ENCODE measurements around the gene SLC35F1.

Gene SLC35F1

GRCh38 chr6:118165500-118165899 is 258.4 kb downstream of the SLC35F1 start:
- H3K9ac ChIP-seq (ENCODE audit: low read depth, low read length) = no peak overlapping the region
- H3K27me3 ChIP-seq (ENCODE audit: insufficient read depth, low read length, poor library complexity) = no peaks in the 10 kb centered on the region
- H3K4me3 ChIP-seq (ENCODE audit: low read depth in 1 of 2, low read length in 2 of 2) = no peak overlapping the region
- DNase-seq (no peak), ATAC-seq (ENCODE audit: insufficient read depth, low read depth) (no peak)
- H3K4me2 ChIP-seq (ENCODE audit: insufficient read depth, low read length) = no peak overlapping the region
- H3K9me3 ChIP-seq (ENCODE audit: insufficient read depth, low read length, severe bottlenecking) = no peaks in the 10 kb centered on the region
- no peaks in the 10 kb centered on the region for H4K20me1 ChIP-seq (ENCODE audit: insufficient read depth, low read length)
- H3K27ac ChIP-seq (ENCODE audit: low read length) = no peak overlapping the region
- TF ChIP-seq CTCF (IDR thresholded peaks at IDR 0.05; ENCODE audit: borderline replicate concordance, extremely low read depth, low read length, poor library complexity, severe bottlenecking) (no peak), EZH2 (IDR thresholded peaks at IDR 0.05; ENCODE audit: borderline replicate concordance, low read depth, low read length, severe bottlenecking) (no peak)
- no peaks in the 10 kb centered on the region for H3K4me1 ChIP-seq (ENCODE audit: insufficient read depth, low read length)
- no peak overlapping the region for H2AFZ ChIP-seq (ENCODE audit: low read depth, low read length)
- no peaks in the 10 kb centered on the region for H3K79me2 ChIP-seq (ENCODE audit: insufficient read depth, low read length)
- H3K36me3 ChIP-seq (ENCODE audit: insufficient read depth, low read length) = no peaks in the 10 kb centered on the region

GRCh38 chr6:118168421-118168820 is 261.4 kb downstream of the SLC35F1 start:
- H3K4me3 ChIP-seq (ENCODE audit: low read depth in 1 of 2, low read length in 2 of 2) = no peak overlapping the region
- H3K79me2 ChIP-seq (ENCODE audit: insufficient read depth, low read length) = no peaks in the 10 kb centered on the region
- no peaks in the 10 kb centered on the region for H4K20me1 ChIP-seq (ENCODE audit: insufficient read depth, low read length)
- TF ChIP-seq EZH2 (IDR thresholded peaks at IDR 0.05; ENCODE audit: borderline replicate concordance, low read depth, low read length, severe bottlenecking) (no peak), CTCF (IDR thresholded peaks at IDR 0.05; ENCODE audit: borderline replicate concordance, extremely low read depth, low read length, poor library complexity, severe bottlenecking) (no peak)
- H3K27ac ChIP-seq (ENCODE audit: low read length) = no peak overlapping the region
- H3K4me2 ChIP-seq (ENCODE audit: insufficient read depth, low read length) = no peak overlapping the region
- no peaks in the 10 kb centered on the region for H3K36me3 ChIP-seq (ENCODE audit: insufficient read depth, low read length)
- no peak overlapping the region for H2AFZ ChIP-seq (ENCODE audit: low read depth, low read length)
- H3K9ac ChIP-seq (ENCODE audit: low read depth, low read length) = no peak overlapping the region
- H3K4me1 ChIP-seq (ENCODE audit: insufficient read depth, low read length) = no peaks in the 10 kb centered on the region
- H3K9me3 ChIP-seq (ENCODE audit: insufficient read depth, low read length, severe bottlenecking) = no peaks in the 10 kb centered on the region
- H3K27me3 ChIP-seq (ENCODE audit: insufficient read depth, low read length, poor library complexity) = no peaks in the 10 kb centered on the region
- DNase-seq (no peak), ATAC-seq (ENCODE audit: insufficient read depth, low read depth) (no peak)

GRCh38 chr6:118171852-118172251 is 264.8 kb downstream of the SLC35F1 start:
- ATAC-seq (ENCODE audit: insufficient read depth, low read depth) (no peak), DNase-seq (no peak)
- no peak overlapping the region for H2AFZ ChIP-seq (ENCODE audit: low read depth, low read length)
- TF ChIP-seq EZH2 (IDR thresholded peaks at IDR 0.05; ENCODE audit: borderline replicate concordance, low read depth, low read length, severe bottlenecking) = no peak
- TF ChIP-seq CTCF (IDR thresholded peaks at IDR 0.05; ENCODE audit: borderline replicate concordance, extremely low read depth, low read length, poor library complexity, severe bottlenecking) = no peak
- H3K36me3 ChIP-seq (ENCODE audit: insufficient read depth, low read length) = no peaks in the 10 kb centered on the region
- H3K9ac ChIP-seq (ENCODE audit: low read depth, low read length) = no peak overlapping the region
- H3K27ac ChIP-seq (ENCODE audit: low read length) = no peak overlapping the region
- H4K20me1 ChIP-seq (ENCODE audit: insufficient read depth, low read length) = no peaks in the 10 kb centered on the region
- H3K4me1 ChIP-seq (ENCODE audit: insufficient read depth, low read length) = no peaks in the 10 kb centered on the region
- H3K9me3 ChIP-seq (ENCODE audit: insufficient read depth, low read length, severe bottlenecking) = no peaks in the 10 kb centered on the region
- no peaks in the 10 kb centered on the region for H3K79me2 ChIP-seq (ENCODE audit: insufficient read depth, low read length)
- no peak overlapping the region for H3K4me2 ChIP-seq (ENCODE audit: insufficient read depth, low read length)
- H3K27me3 ChIP-seq (ENCODE audit: insufficient read depth, low read length, poor library complexity) = no peaks in the 10 kb centered on the region
- no peak overlapping the region for H3K4me3 ChIP-seq (ENCODE audit: low read depth in 1 of 2, low read length in 2 of 2)

GRCh38 chr6:118174071-118174470 is 267.0 kb downstream of the SLC35F1 start:
- ATAC-seq (ENCODE audit: insufficient read depth, low read depth) = no peak
- Histone ChIP-seq H3K9me3 (ENCODE audit: insufficient read depth, low read length, severe bottlenecking) (no peaks in the 10 kb centered on the region), H3K36me3 (ENCODE audit: insufficient read depth, low read length) (no peaks in the 10 kb centered on the region), H2AFZ (ENCODE audit: low read depth, low read length) (no peak overlapping the region), H3K27ac (ENCODE audit: low read length) (no peak overlapping the region), H3K4me2 (ENCODE audit: insufficient read depth, low read length) (no peak overlapping the region), H3K79me2 (ENCODE audit: insufficient read depth, low read length) (no peaks in the 10 kb centered on the region), H3K4me1 (ENCODE audit: insufficient read depth, low read length) (no peaks in the 10 kb centered on the region), H3K27me3 (ENCODE audit: insufficient read depth, low read length, poor library complexity) (no peaks in the 10 kb centered on the region), H3K9ac (ENCODE audit: low read depth, low read length) (no peak overlapping the region), H3K4me3 (ENCODE audit: low read depth in 1 of 2, low read length in 2 of 2) (no peak overlapping the region), H4K20me1 (ENCODE audit: insufficient read depth, low read length) (no peaks in the 10 kb centered on the region)
- TF ChIP-seq CTCF (IDR thresholded peaks at IDR 0.05; ENCODE audit: borderline replicate concordance, extremely low read depth, low read length, poor library complexity, severe bottlenecking) (no peak), EZH2 (IDR thresholded peaks at IDR 0.05; ENCODE audit: borderline replicate concordance, low read depth, low read length, severe bottlenecking) (no peak)
- DNase-seq = no peak
